ENCODE results near the gene CA4.

- TF ChIP-seq CTCF (IDR thresholded peaks at IDR 0.05) (no peak), POLR2A (IDR thresholded peaks at IDR 0.05) (no peak)
These were observed 13.5 kb downstream of the CA4 start for GRCh38 chr17:60163108-60163784.

All from right lobe of liver (tissue), 4 donors.